Activated CD4-positive, alpha-beta T cell treated with anti-CD3 and anti-CD28 coated beads, Interleukin-2, amount 10 ng/mL, durations not matched to agents 24 days and 14 days (primary cell): ENCODE measurements around the gene GPR141. TPM values are rescaled to one million over a fixed set of nuclear protein-coding genes. Genes with fewer than 3 reads are reported as not detected.
A peak's percentile ranks its signal among the peaks of the same experiment; 100 is the strongest.

ENCODE experiments used
- DNase-seq: peaks from one replicate; pipeline ENCODE4 v3.0.0; 2022
- H3K27ac Mint-ChIP-seq: one replicate; pipeline ENCODE4 v1.8.0; 2022; ENCODE audit warnings: mild to moderate bottlenecking, mixed read lengths
- H3K27me3 Mint-ChIP-seq: one replicate; pipeline ENCODE4 v1.8.0; 2022; ENCODE audit warnings: mixed read lengths
- H3K36me3 Mint-ChIP-seq: one replicate; pipeline ENCODE4 v1.8.0; 2022; ENCODE audit warnings: low read depth, mild to moderate bottlenecking, mixed read lengths
- H3K4me1 Mint-ChIP-seq: one replicate; pipeline ENCODE4 v1.8.0; 2021; ENCODE audit warnings: mixed read lengths
- H3K4me3 Mint-ChIP-seq: one replicate; pipeline ENCODE4 v1.8.0; 2022; ENCODE audit warnings: mild to moderate bottlenecking, moderate library complexity, mixed read lengths
- H3K9me3 Mint-ChIP-seq: one replicate; pipeline ENCODE4 v1.8.0; 2021; ENCODE audit warnings: mixed read lengths
- intact Hi-C: fragments of 100-400 bp; cut with micrococcal nuclease; formaldehyde crosslinking; loops from one replicate; pipeline ENCODE4 v1.15.1; 2023
- total RNA-seq: library from RNA; stranded (reverse); gene quantifications from 2 replicates; pipeline ENCODE4 v1.2.3, GENCODE V29; 2022

GPR141 gene
- total RNA-seq, 1 donor from 2014 or later: not detected

DNA sequence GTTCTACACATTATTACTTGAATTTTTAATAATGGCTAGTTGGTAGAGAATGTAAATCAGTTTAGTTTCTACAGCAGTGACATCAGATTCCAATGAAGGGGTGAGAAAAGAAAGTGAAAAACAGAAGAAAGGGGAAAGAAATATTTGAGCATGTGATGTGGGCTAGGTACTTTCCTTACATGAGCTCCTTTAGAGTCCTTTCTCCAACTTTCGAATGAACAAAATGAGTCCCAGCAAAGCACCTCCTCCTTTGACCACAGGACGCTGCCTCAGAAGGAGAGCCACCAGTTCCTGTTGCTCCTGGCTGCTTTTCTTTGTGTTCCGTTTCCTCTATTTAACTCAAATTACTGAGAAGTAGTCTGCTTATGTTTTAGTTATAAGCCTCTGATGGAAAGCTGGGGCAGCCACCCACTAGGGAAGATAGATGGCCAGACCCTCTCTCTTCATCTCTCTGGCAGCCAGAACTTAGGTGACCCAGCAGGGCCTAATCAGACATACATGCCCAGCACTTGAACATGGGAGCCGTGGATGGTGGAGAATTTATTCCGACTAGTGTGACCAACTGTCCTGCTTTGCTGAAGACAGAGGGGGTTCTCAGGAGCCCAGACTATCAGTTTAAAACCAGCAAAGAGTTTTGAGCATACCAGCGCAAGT, 82.4 kb downstream of the GPR141 start:
- H3K4me3 Mint-ChIP-seq: no peak overlapping the region
- peak; percentile 74 for DNase-seq

DNA sequence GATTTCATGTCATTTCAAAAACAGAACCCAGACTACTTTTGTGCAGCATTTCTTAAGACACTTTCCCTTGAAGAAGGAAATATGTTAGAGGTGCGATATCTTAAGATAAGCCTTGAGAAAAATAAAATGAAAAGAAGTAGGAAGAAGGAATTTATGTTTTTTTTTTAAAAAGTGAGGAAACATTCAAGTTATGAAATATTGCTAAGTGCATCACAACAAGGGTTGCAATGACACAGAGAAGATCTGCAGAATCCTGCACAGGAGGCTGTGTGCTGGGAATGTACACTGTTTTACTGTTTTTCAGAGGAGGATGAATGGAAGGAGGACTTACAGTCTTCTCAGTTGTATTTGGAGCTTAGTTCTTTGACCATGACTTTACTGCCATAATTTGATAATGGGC, 85.0 kb downstream of the GPR141 start:
- H3K27ac Mint-ChIP-seq: no peak overlapping the region
- peaks cover 4% of the 10 kb centered on the region for H3K27me3 Mint-ChIP-seq
- DNase-seq: no peak
- H3K36me3 Mint-ChIP-seq: no peaks in the 10 kb centered on the region
- no peak overlapping the region for H3K4me3 Mint-ChIP-seq
- intact Hi-C loops: no loop called here
- H3K4me1 Mint-ChIP-seq: peaks cover 5% of the 10 kb centered on the region
- peaks cover 14% of the 10 kb centered on the region for H3K9me3 Mint-ChIP-seq

More for the DNA sequence above, 82.4 kb downstream of the GPR141 start:
- peaks cover 5% of the 10 kb centered on the region for H3K4me1 Mint-ChIP-seq
- no peaks in the 10 kb centered on the region for H3K36me3 Mint-ChIP-seq
- H3K27ac Mint-ChIP-seq: peak overlapping the region; percentile 4
- H3K27me3 Mint-ChIP-seq: peaks cover 6% of the 10 kb centered on the region
- intact Hi-C loops: no loop called here
- H3K9me3 Mint-ChIP-seq: peaks cover 6% of the 10 kb centered on the region

DNA sequence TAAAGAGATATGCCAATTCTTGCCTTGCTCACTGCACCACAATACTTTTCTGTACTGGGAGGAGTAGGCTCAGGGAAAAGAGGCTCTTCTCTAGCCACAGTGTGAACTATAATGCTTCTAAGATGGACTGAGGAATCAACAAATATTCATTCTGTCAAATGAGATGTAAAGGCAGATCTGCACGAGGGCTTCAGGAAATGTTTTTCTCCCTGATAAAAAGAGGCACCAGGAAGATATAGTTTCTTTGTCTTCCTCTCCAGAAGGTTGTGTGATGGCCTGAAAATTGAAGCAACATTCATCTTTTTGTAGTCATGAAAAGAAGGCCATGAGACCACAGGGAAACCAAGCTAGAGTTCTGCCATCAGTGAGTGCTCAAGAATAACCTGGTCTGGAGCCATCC, 85.7 kb downstream of the GPR141 start:
- peaks cover 4% of the 10 kb centered on the region for H3K27me3 Mint-ChIP-seq
- H3K27ac Mint-ChIP-seq: no peak overlapping the region
- H3K4me3 Mint-ChIP-seq: no peak overlapping the region
- peaks cover 15% of the 10 kb centered on the region for H3K9me3 Mint-ChIP-seq
- H3K4me1 Mint-ChIP-seq: peaks cover 5% of the 10 kb centered on the region
- intact Hi-C loops: no loop called here
- no peaks in the 10 kb centered on the region for H3K36me3 Mint-ChIP-seq
- no peak for DNase-seq

DNA sequence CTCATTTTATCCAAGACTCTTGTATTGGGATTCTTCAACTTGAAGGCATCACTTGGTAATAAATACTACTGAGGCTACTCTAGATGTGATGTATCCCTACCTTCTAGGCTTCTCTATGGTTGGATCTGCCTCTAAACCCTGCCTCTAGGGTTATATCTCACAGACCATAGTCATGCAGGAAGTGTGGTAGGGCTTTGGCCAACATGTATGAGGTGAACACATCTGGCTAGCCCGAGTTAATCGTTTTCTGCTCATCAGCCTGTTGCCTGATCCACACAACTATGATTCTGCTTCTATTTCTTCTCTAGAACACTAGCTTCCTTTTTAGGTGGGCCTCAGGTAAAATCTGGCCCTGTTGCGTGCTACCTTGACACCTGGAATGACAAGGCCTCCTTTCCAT, 86.2 kb downstream of the GPR141 start:
- DNase-seq: no peak
- Mint-ChIP-seq H3K4me1 (peaks cover 5% of the 10 kb centered on the region), H3K36me3 (no peaks in the 10 kb centered on the region), H3K27ac (no peak overlapping the region), H3K27me3 (peaks cover 2% of the 10 kb centered on the region), H3K4me3 (no peak overlapping the region), H3K9me3 (peaks cover 15% of the 10 kb centered on the region)
- intact Hi-C loops: no loop called here

DNA sequence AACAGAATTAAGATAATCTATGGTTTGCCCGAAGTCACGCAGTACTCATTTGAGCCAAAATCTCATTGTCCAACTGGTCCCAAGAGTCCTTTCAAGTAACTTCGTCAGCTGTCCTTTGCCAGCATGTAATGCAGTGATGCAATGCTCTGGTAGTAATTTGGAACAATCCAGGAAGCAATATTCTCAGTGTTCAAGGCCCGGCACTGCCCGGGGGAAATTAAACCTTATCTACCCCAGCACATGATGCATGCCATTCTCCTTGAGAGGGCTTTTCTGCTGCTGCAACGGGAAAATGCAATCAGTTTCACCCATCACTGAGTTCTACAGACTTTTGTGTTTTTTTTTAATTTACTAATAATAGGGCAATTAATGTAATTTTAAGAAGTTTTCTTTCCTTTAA, 87.3 kb downstream of the GPR141 start:
- no peak for DNase-seq
- Mint-ChIP-seq H3K9me3 (peaks cover 21% of the 10 kb centered on the region), H3K27me3 (peaks cover 2% of the 10 kb centered on the region), H3K27ac (no peak overlapping the region), H3K4me3 (no peak overlapping the region), H3K36me3 (no peaks in the 10 kb centered on the region), H3K4me1 (peaks cover 3% of the 10 kb centered on the region)
- intact Hi-C loops: no loop called here

DNA sequence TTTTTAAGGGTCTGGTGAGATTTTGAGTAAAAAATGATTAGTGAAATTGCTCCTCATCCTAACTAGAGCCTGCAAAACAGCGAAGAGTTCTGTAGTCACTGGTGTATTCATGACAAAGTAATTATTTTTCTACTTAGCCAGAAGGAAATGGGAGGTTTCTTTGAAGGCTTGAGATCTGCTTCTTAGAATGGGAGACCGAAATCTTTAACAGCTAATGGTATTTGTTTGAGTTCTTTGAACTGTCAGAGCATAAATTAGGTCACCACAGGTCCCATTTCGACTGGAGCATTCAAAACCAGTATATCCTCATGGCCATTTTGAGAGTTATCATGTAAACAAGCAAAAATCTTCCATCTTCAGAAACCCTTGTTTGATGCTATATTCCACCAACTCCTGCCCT, 87.8 kb downstream of the GPR141 start:
- DNase-seq: no peak
- intact Hi-C loops: no loop called here
- H3K4me1 Mint-ChIP-seq: no peaks in the 10 kb centered on the region
- peaks cover 21% of the 10 kb centered on the region for H3K9me3 Mint-ChIP-seq
- H3K36me3 Mint-ChIP-seq: no peaks in the 10 kb centered on the region
- no peak overlapping the region for H3K27ac Mint-ChIP-seq
- no peak overlapping the region for H3K4me3 Mint-ChIP-seq
- peaks cover 2% of the 10 kb centered on the region for H3K27me3 Mint-ChIP-seq

DNA sequence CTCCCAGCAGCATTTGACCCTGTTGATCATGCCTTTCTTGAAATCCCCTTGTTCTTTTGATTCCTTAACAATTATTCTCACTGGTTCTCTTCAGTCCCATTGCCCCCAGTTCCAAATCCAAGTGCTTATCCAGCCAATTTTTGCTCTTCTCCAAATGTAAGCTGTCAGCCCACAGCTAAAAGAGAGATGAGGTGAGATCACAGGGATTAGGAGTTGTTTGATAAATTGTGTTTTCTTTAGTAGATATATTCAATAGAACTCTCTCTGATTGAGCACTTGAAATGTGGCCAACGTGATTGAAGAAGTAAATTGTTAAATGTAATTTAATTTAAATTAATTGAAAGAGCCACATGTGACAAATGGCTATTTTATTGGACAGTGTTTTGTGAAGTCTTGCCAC, 88.2 kb downstream of the GPR141 start:
- intact Hi-C loops: no loop called here
- peaks cover 2% of the 10 kb centered on the region for H3K27me3 Mint-ChIP-seq
- H3K27ac Mint-ChIP-seq: no peak overlapping the region

DNA sequence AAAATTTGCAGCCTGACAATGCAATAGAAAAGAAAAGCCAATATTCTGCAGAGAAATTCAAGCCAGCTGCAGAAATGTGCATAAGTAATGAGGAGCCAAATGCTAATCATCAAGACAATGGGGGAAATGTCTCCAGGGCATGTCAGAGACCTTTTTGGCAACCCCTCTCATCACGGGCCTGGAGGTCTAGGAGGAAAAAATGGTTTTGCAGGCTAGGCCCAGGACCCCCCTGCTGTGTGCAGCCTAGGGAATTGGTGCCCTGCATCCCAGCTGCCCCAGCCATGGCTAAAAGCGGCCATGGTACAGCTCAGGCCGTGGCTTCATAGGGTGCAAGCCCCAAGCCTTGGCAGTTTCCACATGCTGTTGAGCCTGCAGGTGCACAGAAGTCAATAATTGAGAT, 92.4 kb downstream of the GPR141 start:
- no peaks in the 10 kb centered on the region for H3K36me3 Mint-ChIP-seq
- DNase-seq: no peak
- no peak overlapping the region for H3K27ac Mint-ChIP-seq
- H3K4me1 Mint-ChIP-seq: no peaks in the 10 kb centered on the region
- no peak overlapping the region for H3K4me3 Mint-ChIP-seq
- H3K27me3 Mint-ChIP-seq: peaks cover 2% of the 10 kb centered on the region
- H3K9me3 Mint-ChIP-seq: peaks cover 22% of the 10 kb centered on the region
- intact Hi-C loops: no loop called here

More for the DNA sequence above, 88.2 kb downstream of the GPR141 start:
- no peak overlapping the region for H3K4me3 Mint-ChIP-seq
- H3K36me3 Mint-ChIP-seq: no peaks in the 10 kb centered on the region
- no peak for DNase-seq
- H3K4me1 Mint-ChIP-seq: no peaks in the 10 kb centered on the region
- H3K9me3 Mint-ChIP-seq: peaks cover 23% of the 10 kb centered on the region

DNA sequence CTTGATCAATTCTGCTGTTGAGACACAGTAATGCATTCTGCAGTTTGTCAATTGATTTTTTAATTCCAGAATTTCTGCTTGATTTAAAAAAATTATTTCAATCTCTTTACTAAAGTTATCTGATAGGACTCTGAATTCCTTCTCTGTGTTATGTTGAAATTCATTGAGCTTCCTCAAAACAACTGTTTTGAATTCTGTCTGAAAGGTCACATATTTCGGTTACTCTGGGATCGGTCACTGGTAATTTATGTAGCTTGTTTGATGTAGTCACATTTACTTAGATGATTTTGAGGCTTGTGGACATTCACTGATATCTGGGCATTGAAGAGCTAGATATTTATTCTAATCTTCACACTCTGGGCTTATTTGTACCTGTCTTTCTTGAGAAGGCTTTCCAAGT, 97.6 kb downstream of the GPR141 start:
- H3K4me3 Mint-ChIP-seq: no peak overlapping the region
- H3K9me3 Mint-ChIP-seq: peaks cover 13% of the 10 kb centered on the region
- H3K27ac Mint-ChIP-seq: no peak overlapping the region
- peaks cover 3% of the 10 kb centered on the region for H3K27me3 Mint-ChIP-seq
- H3K36me3 Mint-ChIP-seq: no peaks in the 10 kb centered on the region
- intact Hi-C loops: no loop called here
- no peak for DNase-seq
- no peaks in the 10 kb centered on the region for H3K4me1 Mint-ChIP-seq

DNA sequence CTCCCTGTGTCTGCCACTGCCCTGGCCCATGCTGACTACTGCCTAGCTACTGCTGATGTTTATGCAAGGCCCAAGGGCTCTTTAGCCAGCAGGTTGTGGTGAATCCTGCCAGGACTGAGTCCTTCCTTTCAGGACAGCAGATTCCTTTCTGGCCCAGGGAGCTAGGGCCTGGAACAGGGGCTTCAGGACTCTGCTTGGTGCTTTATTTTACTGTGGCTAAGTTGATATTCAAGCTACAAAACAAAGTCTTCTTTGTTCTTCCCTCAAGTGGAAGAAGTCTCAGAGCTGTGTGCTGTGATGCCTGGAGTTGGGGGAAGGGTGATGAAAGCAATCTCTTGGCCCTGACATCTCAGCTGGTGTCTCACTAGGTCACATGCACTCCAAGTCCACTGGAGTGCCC, 98.6 kb downstream of the GPR141 start:
- intact Hi-C loops: no loop called here
- H3K27me3 Mint-ChIP-seq: peaks cover 3% of the 10 kb centered on the region
- H3K4me3 Mint-ChIP-seq: no peak overlapping the region
- H3K27ac Mint-ChIP-seq: no peak overlapping the region
- peaks cover 2% of the 10 kb centered on the region for H3K4me1 Mint-ChIP-seq
- no peaks in the 10 kb centered on the region for H3K36me3 Mint-ChIP-seq
- H3K9me3 Mint-ChIP-seq: peaks cover 8% of the 10 kb centered on the region
- DNase-seq: no peak

DNA sequence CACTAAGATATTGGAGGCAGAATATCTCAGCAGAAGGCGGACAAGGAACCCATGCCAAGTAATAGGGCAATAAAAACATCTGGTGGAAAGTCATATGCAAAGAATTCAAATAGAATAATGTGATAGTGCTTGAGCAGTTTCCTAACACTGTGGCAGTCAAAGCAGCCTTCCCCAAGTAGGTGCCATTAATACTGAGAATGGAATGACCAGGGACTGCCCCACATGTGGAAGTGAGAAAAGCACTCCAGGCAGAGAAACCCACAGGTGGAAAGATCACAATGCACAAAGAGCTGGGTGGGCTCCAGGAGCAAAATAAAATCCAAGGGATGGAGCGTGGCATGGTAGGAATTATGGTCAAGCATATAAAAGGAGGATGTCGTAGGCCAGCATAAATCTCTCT, 100.4 kb downstream of the GPR141 start:
- Mint-ChIP-seq H3K27me3 (peaks cover 3% of the 10 kb centered on the region), H3K4me3 (no peak overlapping the region), H3K27ac (no peak overlapping the region), H3K4me1 (peaks cover 2% of the 10 kb centered on the region), H3K36me3 (no peaks in the 10 kb centered on the region), H3K9me3 (peaks cover 5% of the 10 kb centered on the region)
- DNase-seq: no peak
- intact Hi-C loops: no loop called here

DNA sequence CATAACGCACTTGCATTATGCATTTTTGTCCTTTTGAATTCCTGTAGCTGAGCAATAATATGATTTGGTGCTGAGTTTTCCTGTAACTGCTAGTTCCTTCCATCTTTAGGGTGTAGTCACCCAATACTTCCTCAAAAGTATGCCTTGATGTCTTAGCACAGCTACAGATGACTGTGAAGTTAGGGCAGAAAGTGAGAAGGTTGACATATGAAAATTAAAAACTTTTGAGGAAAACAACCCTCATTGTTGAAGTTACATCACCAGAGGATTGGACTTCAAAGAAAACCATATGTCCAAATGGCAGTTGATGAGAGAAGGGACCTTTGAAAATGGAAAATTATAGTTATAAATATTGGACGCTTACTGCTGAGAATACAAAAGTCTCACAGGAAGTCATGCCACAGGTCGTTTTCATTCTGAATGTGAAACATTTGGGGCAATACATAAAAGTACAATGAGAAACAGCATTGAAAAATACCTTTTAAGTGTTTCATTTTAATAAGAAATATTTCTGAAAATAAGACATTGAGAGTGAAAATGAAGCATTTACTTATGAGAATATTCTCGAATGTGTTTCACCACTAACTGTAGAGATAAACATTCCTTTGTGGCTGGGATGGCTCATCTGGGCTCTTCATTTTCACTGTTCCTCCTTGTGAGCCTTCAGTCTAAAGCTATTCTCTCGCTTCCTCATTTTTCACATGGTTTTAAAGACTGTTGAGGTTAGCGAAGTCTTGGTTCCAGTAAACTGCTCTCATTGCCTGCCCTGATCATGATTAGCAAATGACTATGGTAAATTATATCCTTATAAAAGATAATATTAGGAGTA, 103.4 kb downstream of the GPR141 start:
- no peaks in the 10 kb centered on the region for H3K36me3 Mint-ChIP-seq
- DNase-seq: no peak
- peaks cover 5% of the 10 kb centered on the region for H3K9me3 Mint-ChIP-seq
- peaks cover 3% of the 10 kb centered on the region for H3K27me3 Mint-ChIP-seq
- no peak overlapping the region for H3K27ac Mint-ChIP-seq
- no peak overlapping the region for H3K4me3 Mint-ChIP-seq
- intact Hi-C loops: loop anchor here (5.0 kb wide), 1 partner anchor 35 kb away; no protein-coding TSS in a partner anchor
- peaks cover 2% of the 10 kb centered on the region for H3K4me1 Mint-ChIP-seq
